OCI-LY1 (cell line): ENCODE results near the gene PLCG2.

ENCODE experiments used
- H2AFZ ChIP-seq: fragments of 200-600 bp; sonication (generic), shearing (Covaris generic); 2 replicates; pipeline ENCODE4 v1.6.0; 2014; ENCODE audit warnings: antibody characterized with exemption, mild to moderate bottlenecking, low read length
- H3F3A ChIP-seq: fragments of 200-600 bp; sonication (generic), shearing (Covaris generic); 2 replicates; pipeline ENCODE4 v1.6.0; 2014; ENCODE audit warnings: mild to moderate bottlenecking, antibody characterized with exemption, low read length, moderate library complexity; ENCODE audit not compliant: insufficient read depth
- H3K27ac ChIP-seq: fragments of 200-600 bp; sonication (generic); 2 replicates; pipeline ENCODE4 v1.5.1; 2014; ENCODE audit warnings: low read length, mixed run types, mild to moderate bottlenecking, low read depth; ENCODE audit not compliant: poor library complexity, severe bottlenecking
- H3K27me3 ChIP-seq: fragments of 200-600 bp; sonication (generic); 2 replicates; pipeline ENCODE4 v1.6.0; 2014; ENCODE audit warnings: antibody characterized with exemption, mild to moderate bottlenecking, low read length, moderate library complexity; ENCODE audit not compliant: insufficient read depth
- H3K36me3 ChIP-seq: fragments of 200-600 bp; sonication (generic); 2 replicates; pipeline ENCODE4 v1.6.1; 2014; ENCODE audit warnings: mild to moderate bottlenecking, antibody characterized with exemption, low read length, moderate library complexity, mixed read lengths; ENCODE audit not compliant: insufficient read depth
- H3K4me1 ChIP-seq: fragments of 200-600 bp; sonication (generic); 2 replicates; pipeline ENCODE4 v1.5.1; 2014; ENCODE audit warnings: mild to moderate bottlenecking, low read length, moderate library complexity; ENCODE audit not compliant: insufficient read depth, severe bottlenecking
- H3K4me2 ChIP-seq: fragments of 200-600 bp; sonication (generic), shearing (Covaris generic); 2 replicates; pipeline ENCODE4 v1.6.1; 2014; ENCODE audit warnings: low read length
- H3K4me3 ChIP-seq: fragments of 200-600 bp; sonication (generic); 2 replicates; pipeline ENCODE4 v1.5.1; 2014; ENCODE audit warnings: low read length, low read depth, mild to moderate bottlenecking, mixed read lengths; ENCODE audit not compliant: poor library complexity, severe bottlenecking
- H3K79me2 ChIP-seq: fragments of 200-600 bp; shearing (Covaris generic); 2 replicates; pipeline ENCODE4 v1.6.1; 2016; ENCODE audit warnings: mixed run types, low read length, mixed read lengths; ENCODE audit not compliant: insufficient read depth
- H3K9ac ChIP-seq: fragments of 200-600 bp; sonication (generic), shearing (Covaris generic); 2 replicates; pipeline ENCODE4 v1.6.1; 2014; ENCODE audit warnings: mild to moderate bottlenecking, low read length, mixed read lengths
- H3K9me2 ChIP-seq: fragments of 200-600 bp; sonication (generic), shearing (Covaris generic); 2 replicates; pipeline ENCODE4 v1.6.1; 2014; ENCODE audit warnings: low read depth, mild to moderate bottlenecking, low read length, mixed read lengths
- H3K9me3 ChIP-seq: fragments of 200-600 bp; shearing (Covaris generic); 2 replicates; pipeline ENCODE4 v1.6.1; 2014; ENCODE audit warnings: low read length, mixed read lengths
- H4K20me1 ChIP-seq: fragments of 200-600 bp; sonication (generic), shearing (Covaris generic); 2 replicates; pipeline ENCODE4 v1.6.0; 2016; ENCODE audit warnings: mild to moderate bottlenecking, low read length; ENCODE audit not compliant: insufficient read depth
- EZH2 ChIP-seq: fragments of 200-600 bp; sonication (generic), shearing (Covaris generic); IDR thresholded peaks from 2 replicates; pipeline ENCODE4 v1.8.0; 2017; ENCODE audit warnings: borderline replicate concordance, mixed run types, mild to moderate bottlenecking, antibody characterized with exemption, low read length, moderate library complexity, mixed read lengths
- TF ChIP-seq, protein P1 (sequence below): fragments of 200-600 bp; sonication (generic), shearing (Covaris generic); IDR thresholded peaks from 2 replicates; pipeline ENCODE4 v1.5.1; 2017; ENCODE audit warnings: mild to moderate bottlenecking, antibody characterized with exemption, low read length, moderate library complexity, mixed read lengths

The PLCG2 gene

DNA sequence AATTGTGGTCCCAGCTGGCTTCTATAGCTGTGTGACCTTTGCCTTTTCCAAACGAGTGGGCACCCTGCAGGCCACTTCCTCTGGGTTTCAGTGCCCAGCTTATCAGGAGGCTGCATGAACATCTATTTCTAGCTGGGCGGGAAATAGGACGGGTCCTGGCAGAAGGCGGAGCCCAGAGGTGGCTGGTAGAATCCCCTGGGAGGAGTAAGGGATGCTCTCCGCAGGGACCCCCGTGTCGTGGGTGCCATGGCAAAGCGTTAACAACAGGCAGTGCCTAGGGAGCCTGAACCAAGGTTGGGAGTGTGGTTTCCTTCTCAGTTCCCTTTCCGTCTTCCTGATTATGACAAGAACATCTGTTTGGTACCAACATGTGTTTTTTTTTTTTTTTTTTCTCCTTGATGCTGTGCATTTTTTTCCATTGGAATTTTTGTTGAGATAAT is 58.2 kb downstream of the PLCG2 start:
- no peaks in the 10 kb centered on the region for H4K20me1 ChIP-seq
- H3K36me3 ChIP-seq = peaks cover 79% of the 10 kb centered on the region
- no peak for TF ChIP-seq EZH2
- TF ChIP-seq, protein P1, sequence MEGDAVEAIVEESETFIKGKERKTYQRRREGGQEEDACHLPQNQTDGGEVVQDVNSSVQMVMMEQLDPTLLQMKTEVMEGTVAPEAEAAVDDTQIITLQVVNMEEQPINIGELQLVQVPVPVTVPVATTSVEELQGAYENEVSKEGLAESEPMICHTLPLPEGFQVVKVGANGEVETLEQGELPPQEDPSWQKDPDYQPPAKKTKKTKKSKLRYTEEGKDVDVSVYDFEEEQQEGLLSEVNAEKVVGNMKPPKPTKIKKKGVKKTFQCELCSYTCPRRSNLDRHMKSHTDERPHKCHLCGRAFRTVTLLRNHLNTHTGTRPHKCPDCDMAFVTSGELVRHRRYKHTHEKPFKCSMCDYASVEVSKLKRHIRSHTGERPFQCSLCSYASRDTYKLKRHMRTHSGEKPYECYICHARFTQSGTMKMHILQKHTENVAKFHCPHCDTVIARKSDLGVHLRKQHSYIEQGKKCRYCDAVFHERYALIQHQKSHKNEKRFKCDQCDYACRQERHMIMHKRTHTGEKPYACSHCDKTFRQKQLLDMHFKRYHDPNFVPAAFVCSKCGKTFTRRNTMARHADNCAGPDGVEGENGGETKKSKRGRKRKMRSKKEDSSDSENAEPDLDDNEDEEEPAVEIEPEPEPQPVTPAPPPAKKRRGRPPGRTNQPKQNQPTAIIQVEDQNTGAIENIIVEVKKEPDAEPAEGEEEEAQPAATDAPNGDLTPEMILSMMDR = no peak
- peak overlapping the region; percentile 39 for H3K9ac ChIP-seq
- no peaks in the 10 kb centered on the region for H3K9me2 ChIP-seq
- no peaks in the 10 kb centered on the region for H3F3A ChIP-seq
- peak overlapping the region; percentile 99 for H3K27ac ChIP-seq
- no peak overlapping the region for H2AFZ ChIP-seq
- peak overlapping the region; percentile 40 for H3K4me2 ChIP-seq
- no peaks in the 10 kb centered on the region for H3K9me3 ChIP-seq
- H3K4me1 ChIP-seq = peaks cover 98% of the 10 kb centered on the region
- H3K4me3 ChIP-seq = peak overlapping the region; percentile 6
- H3K79me2 ChIP-seq = peaks cover 84% of the 10 kb centered on the region
- H3K27me3 ChIP-seq = no peaks in the 10 kb centered on the region

- H3F3A ChIP-seq = no peaks in the 10 kb centered on the region
- no peak overlapping the region for H2AFZ ChIP-seq
- peaks cover 82% of the 10 kb centered on the region for H3K79me2 ChIP-seq
- H3K4me3 ChIP-seq = no peak overlapping the region
- H3K4me2 ChIP-seq = peak overlapping the region; percentile 27; the same call in 1 of the 2 replicates
- no peaks in the 10 kb centered on the region for H4K20me1 ChIP-seq
- H3K27ac ChIP-seq = peak overlapping the region; percentile 54
- H3K9ac ChIP-seq = no peak overlapping the region
- no peaks in the 10 kb centered on the region for H3K9me2 ChIP-seq
- H3K27me3 ChIP-seq = no peaks in the 10 kb centered on the region
- no peak for TF ChIP-seq EZH2
- peaks cover 94% of the 10 kb centered on the region for H3K4me1 ChIP-seq
- H3K9me3 ChIP-seq = no peaks in the 10 kb centered on the region
- peaks cover 75% of the 10 kb centered on the region for H3K36me3 ChIP-seq
Measured at GRCh38 chr16:81838794-81839193, 59.7 kb downstream of the PLCG2 start.

- Histone ChIP-seq H3F3A (no peaks in the 10 kb centered on the region), H3K4me1 (peaks cover 69% of the 10 kb centered on the region), H4K20me1 (no peaks in the 10 kb centered on the region), H2AFZ (no peak overlapping the region), H3K27me3 (no peaks in the 10 kb centered on the region), H3K27ac (peak overlapping the region; percentile 70), H3K9me3 (no peaks in the 10 kb centered on the region), H3K36me3 (peaks cover 77% of the 10 kb centered on the region), H3K79me2 (peaks cover 86% of the 10 kb centered on the region), H3K9ac (peak overlapping the region; percentile 6; the same call in 1 of the 2 replicates), H3K4me2 (peak overlapping the region; percentile 23; the same call in 1 of the 2 replicates), H3K9me2 (no peaks in the 10 kb centered on the region), H3K4me3 (no peak overlapping the region)
- TF ChIP-seq, protein P1 = no peak
- TF ChIP-seq EZH2 = no peak
Measured at GRCh38 chr16:81841722-81842121, 62.6 kb downstream of the PLCG2 start.

GRCh38 chr16:81842564-81843242 is 63.6 kb downstream of the PLCG2 start:
- Histone ChIP-seq H3K79me2 (peaks cover 86% of the 10 kb centered on the region), H2AFZ (no peak overlapping the region), H3K4me1 (peaks cover 65% of the 10 kb centered on the region), H3K9me3 (no peaks in the 10 kb centered on the region), H3K36me3 (peaks cover 77% of the 10 kb centered on the region), H3F3A (no peaks in the 10 kb centered on the region), H3K27ac (peak overlapping the region; percentile 70), H3K4me2 (peak overlapping the region; percentile 12; the same call in 1 of the 2 replicates), H3K9ac (no peak overlapping the region; the same call in 1 of the 2 replicates), H3K27me3 (no peaks in the 10 kb centered on the region), H3K9me2 (no peaks in the 10 kb centered on the region), H3K4me3 (no peak overlapping the region), H4K20me1 (no peaks in the 10 kb centered on the region)
- TF ChIP-seq, protein P1 = peak; percentile 18; the same call in 1 of the 2 replicates
- TF ChIP-seq EZH2 = no peak
